GM21390 (cell line): ENCODE results near the gene PDXP.

ENCODE experiments used
- ATAC-seq: cut with Tn5 transposase; IDR thresholded peaks from one replicate; pipeline ENCODE4 v1.9.1; 2021; ENCODE audit not compliant: unreplicated experiment

The PDXP gene

GRCh38 chr22:37627545-37627944 lies 31.0 kb upstream of the PDXP start:
- ATAC-seq: no peak

- no peak for ATAC-seq
These were observed 29.7 kb upstream of the PDXP start for GRCh38 chr22:37628830-37629229.

GRCh38 chr22:37629928-37630327 lies 28.6 kb upstream of the PDXP start:
- no peak for ATAC-seq

GRCh38 chr22:37630839-37631435 lies 27.6 kb upstream of the PDXP start:
- no peak for ATAC-seq

- ATAC-seq: no peak
These were observed 26.9 kb upstream of the PDXP start for GRCh38 chr22:37631448-37632173.

- peak; percentile 7 for ATAC-seq
These were observed 26.1 kb upstream of the PDXP start for GRCh38 chr22:37632174-37633088.

- peak; percentile 55 for ATAC-seq
These were observed 25.4 kb upstream of the PDXP start for GRCh38 chr22:37633089-37633624.

GRCh38 chr22:37633625-37634416 lies 24.7 kb upstream of the PDXP start:
- peak; percentile 40 for ATAC-seq

- ATAC-seq: peak; percentile 1
These were observed 24.1 kb upstream of the PDXP start for GRCh38 chr22:37634417-37634924.

- no peak for ATAC-seq
These were observed 23.4 kb upstream of the PDXP start for GRCh38 chr22:37635157-37635556.

- ATAC-seq: no peak
These were observed 22.2 kb upstream of the PDXP start for GRCh38 chr22:37636186-37636948.

- ATAC-seq: no peak
These were observed 21.6 kb upstream of the PDXP start for GRCh38 chr22:37636949-37637273.

- ATAC-seq: no peak
These were observed 20.0 kb upstream of the PDXP start for GRCh38 chr22:37638391-37639069.

- no peak for ATAC-seq
These were observed 19.3 kb upstream of the PDXP start, which contains the start of gene SH3BP1 for GRCh38 chr22:37639070-37639760. SH3BP1 (plus strand) TSS chr22:37639669; CDS start chr22:37639788, 119 bp downstream.

GRCh38 chr22:37639771-37640590 lies 18.5 kb upstream of the PDXP start:
- no peak for ATAC-seq

GRCh38 chr22:37640591-37641560 lies 17.6 kb upstream of the PDXP start:
- ATAC-seq: no peak

- no peak for ATAC-seq
These were observed 17.0 kb upstream of the PDXP start for GRCh38 chr22:37641561-37641949.
